ENCODE data around the gene MEIOC.
"Not testable (repeated sequence)": the region's sequence is repeated elsewhere in the genome, so short reads cannot be mapped to it uniquely, and the experiment has no call there.

The MEIOC gene

GRCh38 chr17:44693609-44694008 lies 37.3 kb downstream of the MEIOC start:
- no peak overlapping the region for H3K4me3 ChIP-seq (ENCODE audit: low read depth, low read length)
- no peak for DNase-seq (ENCODE audit: low read depth)
- no peak for TF ChIP-seq MAX (IDR thresholded peaks at IDR 0.05; ENCODE audit: low read depth, low read length)
- no peak for TF ChIP-seq CTCF (IDR thresholded peaks at IDR 0.05; ENCODE audit: low read depth, low read length)
- no peak for TF ChIP-seq MYC (IDR thresholded peaks at IDR 0.05; ENCODE audit: low read depth, low read length)
- no peak for TF ChIP-seq POLR2A (IDR thresholded peaks at IDR 0.05; ENCODE audit: extremely low read depth, insufficient read length)

GRCh38 chr17:44700288-44700687 lies 44.0 kb downstream of the MEIOC start:
- H3K4me3 ChIP-seq (ENCODE audit: low read depth, low read length); DNase-seq (ENCODE audit: low read depth): not testable (repeated sequence)

- TF ChIP-seq POLR2A (IDR thresholded peaks at IDR 0.05; ENCODE audit: extremely low read depth, insufficient read length) (no peak), MYC (IDR thresholded peaks at IDR 0.05; ENCODE audit: low read depth, low read length) (no peak), CTCF (IDR thresholded peaks at IDR 0.05; ENCODE audit: low read depth, low read length) (no peak), MAX (IDR thresholded peaks at IDR 0.05; ENCODE audit: low read depth, low read length) (no peak)
- H3K4me3 ChIP-seq (ENCODE audit: low read depth, low read length), result peak overlapping the region; percentile 100
- DNase-seq (ENCODE audit: low read depth), result no peak
Measured at GRCh38 chr17:44707755-44708400, 51.6 kb downstream of the MEIOC start.

- peak; percentile 92 for DNase-seq (ENCODE audit: low read depth)
- peak within 1 kb of the TSS; percentile 100 for H3K4me3 ChIP-seq (ENCODE audit: low read depth, low read length)
- TF ChIP-seq MAX (IDR thresholded peaks at IDR 0.05; ENCODE audit: low read depth, low read length) (peak; percentile 39), CTCF (IDR thresholded peaks at IDR 0.05; ENCODE audit: low read depth, low read length) (no peak), MYC (IDR thresholded peaks at IDR 0.05; ENCODE audit: low read depth, low read length) (0 out of 2 replicates have a peak, but pooled peaks have one; percentile 52), POLR2A (IDR thresholded peaks at IDR 0.05; ENCODE audit: extremely low read depth, insufficient read length) (peak; percentile 67)
Measured at GRCh38 chr17:44708401-44709263, 52.4 kb downstream of the MEIOC start, which contains the start of gene DBF4B. Gene DBF4B, plus strand, starts transcription at chr17:44708665. Its CDS starts 156 bp downstream, at chr17:44708821.

GRCh38 chr17:44719444-44719843 lies 63.2 kb downstream of the MEIOC start:
- TF ChIP-seq POLR2A (IDR thresholded peaks at IDR 0.05; ENCODE audit: extremely low read depth, insufficient read length) (no peak), MYC (IDR thresholded peaks at IDR 0.05; ENCODE audit: low read depth, low read length) (no peak), MAX (IDR thresholded peaks at IDR 0.05; ENCODE audit: low read depth, low read length) (no peak), CTCF (IDR thresholded peaks at IDR 0.05; ENCODE audit: low read depth, low read length) (no peak)
- DNase-seq (ENCODE audit: low read depth), result no peak
- H3K4me3 ChIP-seq (ENCODE audit: low read depth, low read length), result no peak overlapping the region

- no peak overlapping the region for H3K4me3 ChIP-seq (ENCODE audit: low read depth, low read length)
- no peak for DNase-seq (ENCODE audit: low read depth)
- no peak for TF ChIP-seq MYC (IDR thresholded peaks at IDR 0.05; ENCODE audit: low read depth, low read length)
- no peak for TF ChIP-seq CTCF (IDR thresholded peaks at IDR 0.05; ENCODE audit: low read depth, low read length)
- TF ChIP-seq MAX (IDR thresholded peaks at IDR 0.05; ENCODE audit: low read depth, low read length), result no peak
- TF ChIP-seq POLR2A (IDR thresholded peaks at IDR 0.05; ENCODE audit: extremely low read depth, insufficient read length), result no peak
Measured at GRCh38 chr17:44722254-44722653, 66.0 kb downstream of the MEIOC start.

All from NB4 (cell line).